GM19455 (cell line): Measurements from ENCODE around the gene DUSP22.
"Not testable (repeated sequence)": the region's sequence is repeated elsewhere in the genome, so short reads cannot be mapped to it uniquely, and the experiment has no call there.

Source experiments
- ATAC-seq: cut with Tn5 transposase; IDR thresholded peaks from one replicate; pipeline ENCODE4 v1.9.1; 2021; ENCODE audit not compliant: unreplicated experiment

Gene DUSP22

GRCh38 chr6:279341-280029, 12.8 kb upstream of the DUSP22 start:
- no peak for ATAC-seq

- no peak for ATAC-seq
These were observed 11.4 kb upstream of the DUSP22 start for GRCh38 chr6:280775-281468.

GRCh38 chr6:281469-282103, 10.7 kb upstream of the DUSP22 start:
- ATAC-seq: no peak

- no peak for ATAC-seq
These were observed 10.0 kb upstream of the DUSP22 start for GRCh38 chr6:282177-282866.

- no peak for ATAC-seq
These were observed 9.3 kb upstream of the DUSP22 start for GRCh38 chr6:282867-283416.

- ATAC-seq: no peak
These were observed 7.8 kb upstream of the DUSP22 start for GRCh38 chr6:284486-284885.

GRCh38 chr6:285030-285771, 7.1 kb upstream of the DUSP22 start:
- ATAC-seq: no peak

GRCh38 chr6:285902-286301, 6.4 kb upstream of the DUSP22 start:
- not testable (repeated sequence) for ATAC-seq

GRCh38 chr6:286681-287488, 5.4 kb upstream of the DUSP22 start:
- ATAC-seq: no peak

- ATAC-seq: no peak
These were observed 4.8 kb upstream of the DUSP22 start for GRCh38 chr6:287489-287860.

- no peak for ATAC-seq
These were observed 3.4 kb upstream of the DUSP22 start for GRCh38 chr6:288866-289265.

GRCh38 chr6:290111-290922, 2.0 kb upstream of the DUSP22 start:
- ATAC-seq: no peak

- ATAC-seq: no peak
These were observed 1.0 kb upstream of the DUSP22 start for GRCh38 chr6:291204-291696.

- ATAC-seq: peak; percentile 36
These were observed 362 bp downstream of the DUSP22 start for GRCh38 chr6:292506-293192.

- ATAC-seq: no peak
These were observed 1.2 kb downstream of the DUSP22 start for GRCh38 chr6:293193-294174.

GRCh38 chr6:294656-295565, 2.6 kb downstream of the DUSP22 start:
- ATAC-seq: no peak
